Bronchial epithelial cell (primary cell): Measurements from ENCODE around the gene ELP4. TPM values are rescaled to one million over a fixed set of nuclear protein-coding genes. Genes with fewer than 3 reads are reported as not detected.

Source experiments
- DNase-seq: peaks from one replicate; pipeline ENCODE4 v3.0.0-alpha.2; 2010; ENCODE audit warnings: low read depth
- FAIRE-seq: peaks from 2 replicates; lab custom pipeline; 2011; peaks lifted over from hg19 to GRCh38; lab: Jason Lieb, UNC
- H3K27me3 ChIP-seq: 2 replicates; pipeline ENCODE4 v1.5.1; 2011; ENCODE audit warnings: low read length; ENCODE audit not compliant: control insufficient read depth, insufficient read depth
- H3K36me3 ChIP-seq: 2 replicates; pipeline ENCODE4 v1.5.1; 2011; ENCODE audit warnings: low read length; ENCODE audit not compliant: control insufficient read depth, insufficient read depth
- H3K4me3 ChIP-seq: 2 replicates; pipeline ENCODE4 v1.5.1; 2011; ENCODE audit warnings: mild to moderate bottlenecking, low read depth, low read length, control low read depth
- total RNA-seq: library from RNA; depleted of rRNA; stranded (reverse); fragments of >200 nt; gene quantifications from 2 replicates; pipeline ENCODE4 v1.2.1, GENCODE V29; 2014
- TF ChIP-seq, protein P1 (sequence below): IDR thresholded peaks from 2 replicates; pipeline ENCODE4 v1.5.1; 2011; ENCODE audit warnings: mild to moderate bottlenecking, moderate library complexity, low read length, control low read depth, inconsistent platforms; ENCODE audit not compliant: insufficient read depth, severe bottlenecking

The ELP4 gene
- total RNA-seq, 1 donor from 2014 or later, result 11.1 TPM

DNA sequence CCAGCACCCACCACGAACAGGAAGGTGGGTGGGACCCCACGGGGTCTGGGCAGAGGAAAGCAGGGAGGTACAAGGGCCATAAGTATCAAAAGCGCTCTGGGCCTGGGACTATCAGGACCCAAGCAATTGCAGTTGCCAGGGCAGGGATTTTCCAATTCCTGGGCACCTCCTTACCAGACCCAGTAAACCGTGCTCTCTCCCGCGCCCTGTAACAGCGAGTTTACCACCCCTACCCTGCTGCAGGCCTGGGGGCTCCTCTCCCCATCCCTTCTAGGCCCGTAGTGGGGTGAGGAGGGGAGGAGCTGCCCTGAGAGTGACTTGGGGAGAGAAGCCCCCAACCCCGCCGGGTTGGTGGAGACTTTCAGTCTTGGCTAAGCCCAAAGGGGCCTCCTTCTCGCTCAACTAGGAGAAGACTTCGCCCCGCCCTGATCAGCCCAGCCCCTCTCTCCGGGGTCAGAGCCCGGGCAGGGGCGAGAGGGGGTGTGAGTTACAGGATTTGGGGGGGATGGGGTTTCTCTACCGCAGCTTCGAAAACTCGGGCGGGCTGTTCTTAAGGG, 296.1 kb downstream of the ELP4 start:
- FAIRE-seq (no peak), DNase-seq (no peak)
- Histone ChIP-seq H3K4me3 (no peak overlapping the region), H3K27me3 (peaks cover 85% of the 10 kb centered on the region), H3K36me3 (no peaks in the 10 kb centered on the region)
- TF ChIP-seq, protein P1, sequence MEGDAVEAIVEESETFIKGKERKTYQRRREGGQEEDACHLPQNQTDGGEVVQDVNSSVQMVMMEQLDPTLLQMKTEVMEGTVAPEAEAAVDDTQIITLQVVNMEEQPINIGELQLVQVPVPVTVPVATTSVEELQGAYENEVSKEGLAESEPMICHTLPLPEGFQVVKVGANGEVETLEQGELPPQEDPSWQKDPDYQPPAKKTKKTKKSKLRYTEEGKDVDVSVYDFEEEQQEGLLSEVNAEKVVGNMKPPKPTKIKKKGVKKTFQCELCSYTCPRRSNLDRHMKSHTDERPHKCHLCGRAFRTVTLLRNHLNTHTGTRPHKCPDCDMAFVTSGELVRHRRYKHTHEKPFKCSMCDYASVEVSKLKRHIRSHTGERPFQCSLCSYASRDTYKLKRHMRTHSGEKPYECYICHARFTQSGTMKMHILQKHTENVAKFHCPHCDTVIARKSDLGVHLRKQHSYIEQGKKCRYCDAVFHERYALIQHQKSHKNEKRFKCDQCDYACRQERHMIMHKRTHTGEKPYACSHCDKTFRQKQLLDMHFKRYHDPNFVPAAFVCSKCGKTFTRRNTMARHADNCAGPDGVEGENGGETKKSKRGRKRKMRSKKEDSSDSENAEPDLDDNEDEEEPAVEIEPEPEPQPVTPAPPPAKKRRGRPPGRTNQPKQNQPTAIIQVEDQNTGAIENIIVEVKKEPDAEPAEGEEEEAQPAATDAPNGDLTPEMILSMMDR, result no peak

DNA sequence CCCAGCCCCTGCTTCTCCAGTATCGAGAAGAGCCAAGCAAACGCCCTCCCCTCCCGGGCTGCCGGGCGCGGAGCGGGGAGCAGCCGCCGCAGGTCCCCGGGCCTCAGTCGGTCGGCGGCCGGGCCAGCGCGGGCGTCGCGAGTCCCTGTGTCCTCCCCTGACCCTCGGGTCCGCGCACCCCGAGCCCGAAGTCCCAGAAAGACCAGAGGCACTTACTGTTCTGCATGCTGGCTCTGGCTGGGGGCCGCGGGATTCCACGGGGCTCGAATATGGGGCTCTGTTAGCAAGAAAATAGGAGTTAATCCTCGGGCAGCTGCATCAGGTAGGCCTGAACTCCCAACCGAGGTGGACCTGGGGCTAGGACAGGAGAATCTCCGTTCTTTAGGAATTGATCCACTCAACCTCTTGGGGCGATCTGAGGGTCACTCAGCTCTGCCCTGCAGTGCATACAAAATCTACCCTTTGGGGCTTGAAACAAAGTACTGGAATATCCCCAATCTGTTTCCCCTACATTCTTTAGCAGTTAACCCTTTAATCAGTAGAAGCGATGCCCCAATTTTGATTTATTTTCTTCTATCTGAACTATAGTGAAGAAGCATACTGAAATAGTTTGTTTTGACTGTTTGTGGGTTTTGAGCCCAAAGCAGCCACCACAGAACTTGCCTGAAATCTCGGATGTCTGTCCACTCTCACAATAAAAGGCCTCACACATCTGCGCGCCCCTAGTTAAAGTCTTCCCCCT, 296.8 kb downstream of the ELP4 start:
- Histone ChIP-seq H3K4me3 (no peak overlapping the region), H3K27me3 (peaks cover 85% of the 10 kb centered on the region), H3K36me3 (no peaks in the 10 kb centered on the region)
- FAIRE-seq (no peak), DNase-seq (no peak)
- TF ChIP-seq, protein P1, result no peak

DNA sequence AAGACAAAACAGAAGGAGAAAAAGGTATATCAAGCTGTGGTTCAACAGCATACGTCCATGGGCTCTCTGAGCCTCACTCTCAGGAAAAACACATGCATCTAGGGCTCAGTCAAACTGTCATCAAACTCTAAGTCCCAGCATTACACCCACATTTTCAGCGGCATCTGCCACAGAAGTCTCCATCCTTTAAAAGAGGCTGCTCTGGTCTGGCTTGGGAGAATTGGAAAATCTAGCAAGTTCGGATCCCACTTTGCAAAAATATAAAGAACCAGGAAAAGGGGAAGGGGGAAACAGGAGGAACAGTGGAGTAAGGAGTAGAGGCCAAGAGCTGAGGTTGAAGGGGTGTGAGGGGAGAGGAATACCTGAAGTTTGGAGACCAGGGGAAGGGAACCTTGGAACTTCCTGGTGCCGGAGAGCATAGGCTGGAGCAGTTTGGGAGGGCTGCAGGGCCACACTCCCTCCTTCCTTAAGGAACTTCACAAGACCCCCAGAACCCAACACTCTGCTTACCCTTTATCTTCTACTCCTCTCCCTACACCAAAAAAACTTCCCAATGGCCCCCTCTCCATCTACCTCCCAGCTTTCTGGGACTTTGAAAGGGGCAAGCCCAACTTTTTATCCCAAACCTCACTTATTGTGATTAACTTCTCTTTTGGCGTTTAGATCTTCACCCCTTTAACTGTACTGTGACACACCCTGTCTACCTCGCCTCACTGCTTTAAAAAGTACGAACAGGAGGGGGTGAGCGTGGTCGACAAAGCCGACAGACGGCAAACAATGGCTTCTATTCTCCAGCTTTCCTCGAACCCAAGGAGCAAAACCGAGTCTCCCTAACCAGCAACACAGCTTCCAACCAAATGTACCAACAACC, 297.6 kb downstream of the ELP4 start:
- DNase-seq (no peak), FAIRE-seq (no peak)
- TF ChIP-seq, protein P1, result no peak
- peaks cover 87% of the 10 kb centered on the region for H3K27me3 ChIP-seq
- no peaks in the 10 kb centered on the region for H3K36me3 ChIP-seq
- no peak overlapping the region for H3K4me3 ChIP-seq

DNA sequence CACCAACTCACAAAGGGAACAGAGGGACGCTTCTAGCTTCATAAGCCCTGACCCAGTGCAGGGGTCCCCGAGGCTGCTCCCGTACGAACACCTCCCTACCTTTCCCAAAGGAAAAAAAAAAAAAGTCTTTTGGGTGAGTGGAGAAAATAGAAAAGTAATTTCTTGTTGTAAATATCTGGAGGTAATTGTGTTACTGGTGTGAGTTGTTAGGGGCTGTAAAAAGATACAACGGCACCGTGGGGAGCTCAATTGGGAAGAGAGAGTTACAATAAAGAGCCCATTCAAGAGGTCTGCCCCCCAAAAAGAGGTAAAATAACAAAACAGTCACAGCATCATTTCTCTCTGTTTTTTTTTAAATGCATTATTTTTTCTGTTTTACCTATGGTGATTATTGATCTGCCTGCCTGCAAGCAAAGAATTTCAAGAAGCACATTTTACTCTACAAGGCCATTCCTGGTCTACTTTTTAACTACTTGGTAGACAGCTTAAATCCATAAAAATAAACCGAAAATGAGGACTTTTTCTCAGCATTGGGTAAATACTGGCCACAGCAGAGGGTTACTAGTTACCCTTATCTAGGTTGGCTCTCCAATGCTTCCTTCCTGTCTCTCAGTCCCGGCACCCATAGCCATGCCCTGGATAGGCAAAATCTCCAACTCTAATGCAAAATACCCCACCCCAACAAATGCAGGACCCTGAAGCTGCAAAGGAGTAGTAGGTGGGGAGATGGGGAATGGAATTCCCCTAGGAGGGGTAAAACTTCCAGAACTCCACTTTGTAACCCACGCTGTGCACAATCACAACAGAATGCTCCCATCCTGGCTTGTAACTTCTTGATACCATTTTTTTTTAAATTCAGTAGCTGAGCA, 298.5 kb downstream of the ELP4 start:
- Histone ChIP-seq H3K4me3 (no peak overlapping the region), H3K36me3 (no peaks in the 10 kb centered on the region), H3K27me3 (peaks cover 92% of the 10 kb centered on the region)
- DNase-seq (no peak), FAIRE-seq (no peak)
- TF ChIP-seq, protein P1, result no peak

DNA sequence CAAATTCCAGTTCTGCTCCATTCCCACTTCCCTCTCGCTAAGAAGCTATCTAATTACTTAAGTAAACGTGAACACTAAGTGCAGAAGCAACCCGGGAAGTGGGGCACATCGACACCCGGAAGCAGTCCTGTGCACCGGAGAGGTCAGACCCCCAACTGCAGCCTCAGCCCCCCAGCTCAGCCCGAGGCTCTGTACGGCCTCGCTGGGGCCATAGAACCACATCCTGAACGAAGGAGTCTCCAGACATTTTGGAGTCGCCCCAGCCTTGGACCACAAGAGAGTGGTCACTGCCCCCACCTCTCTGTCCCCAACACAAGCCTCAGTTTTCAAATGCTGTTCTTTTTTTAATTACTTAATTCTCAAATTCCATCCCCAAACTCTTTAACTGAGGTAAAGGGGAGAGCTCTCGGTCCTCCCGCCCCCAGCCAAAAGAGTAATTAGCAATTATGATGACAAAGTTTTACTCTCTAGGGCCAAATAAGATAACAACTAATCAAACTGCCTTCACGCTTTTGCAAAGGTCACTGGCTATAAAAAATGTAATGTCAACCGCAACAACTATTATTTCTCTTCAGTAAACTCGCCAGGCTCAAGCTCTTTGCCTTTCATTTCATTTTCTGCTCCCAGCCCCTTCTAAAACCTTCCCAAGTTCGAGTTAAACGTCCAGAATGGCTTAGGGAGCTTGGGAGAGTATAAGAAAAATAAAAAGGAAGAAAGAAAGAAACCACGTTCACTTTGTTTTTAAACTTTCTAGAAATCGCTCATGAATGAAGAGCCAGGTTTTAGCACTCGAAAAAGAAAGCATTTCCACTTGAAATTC, 299.4 kb downstream of the ELP4 start:
- Histone ChIP-seq H3K36me3 (no peaks in the 10 kb centered on the region), H3K27me3 (peaks cover 91% of the 10 kb centered on the region), H3K4me3 (no peak overlapping the region)
- DNase-seq, result no peak
- TF ChIP-seq, protein P1, result no peak
- FAIRE-seq, result no peak
